Activated T-cell treated with anti-CD3 and anti-CD28 coated beads, Interleukin-2, amount 50 U/mL, for 4 hours (primary cell): ENCODE data around the gene OR5AK2. TPM values are rescaled to one million over a fixed set of nuclear protein-coding genes. Genes with fewer than 3 reads are reported as not detected.
"Not testable (repeated sequence)": the region's sequence is repeated elsewhere in the genome, so short reads cannot be mapped to it uniquely, and the experiment has no call there.

Experiments used
- ATAC-seq, 2 donors: fragments of 200-7000 bp; cut with Tn5 transposase; one replicate each; pipeline ENCODE4 v1.10.0; 2021
- DNase-seq: peaks from one replicate; pipeline ENCODE4 v3.0.0-alpha.2; 2020
- H3K27me3 Mint-ChIP-seq: one replicate; pipeline ENCODE4 v1.8.0; 2021; ENCODE audit warnings: low read depth, mixed read lengths
- H3K36me3 Mint-ChIP-seq: one replicate; pipeline ENCODE4 v1.8.0; 2022; ENCODE audit warnings: mixed read lengths; ENCODE audit not compliant: insufficient read depth
- H3K4me1 Mint-ChIP-seq: one replicate; pipeline ENCODE4 v1.8.0; 2021; ENCODE audit warnings: low read depth, mixed read lengths
- H3K4me3 Mint-ChIP-seq: one replicate; pipeline ENCODE4 v1.8.0; 2021; ENCODE audit warnings: mild to moderate bottlenecking, moderate library complexity, mixed read lengths
- H3K9me3 Mint-ChIP-seq: one replicate; pipeline ENCODE4 v1.8.0; 2021; ENCODE audit warnings: mixed read lengths
- total RNA-seq, 3 donors: library from RNA; stranded (reverse); gene quantifications; one replicate each; pipeline ENCODE4 v1.2.1, GENCODE V29; 2021

OR5AK2 gene
- not detected for total RNA-seq

- H3K9me3 Mint-ChIP-seq: peaks cover 4% of the 10 kb centered on the region
- no peaks in the 10 kb centered on the region for H3K36me3 Mint-ChIP-seq
- H3K4me3 Mint-ChIP-seq: no peak within 1 kb of the TSS
Measured at GRCh38 chr11:56988614-56989013, at the start of gene OR5AK2. Gene OR5AK2 (plus strand): TSS chr11:56988914. CDS start chr11:56988914, 0 bp downstream.

DNA sequence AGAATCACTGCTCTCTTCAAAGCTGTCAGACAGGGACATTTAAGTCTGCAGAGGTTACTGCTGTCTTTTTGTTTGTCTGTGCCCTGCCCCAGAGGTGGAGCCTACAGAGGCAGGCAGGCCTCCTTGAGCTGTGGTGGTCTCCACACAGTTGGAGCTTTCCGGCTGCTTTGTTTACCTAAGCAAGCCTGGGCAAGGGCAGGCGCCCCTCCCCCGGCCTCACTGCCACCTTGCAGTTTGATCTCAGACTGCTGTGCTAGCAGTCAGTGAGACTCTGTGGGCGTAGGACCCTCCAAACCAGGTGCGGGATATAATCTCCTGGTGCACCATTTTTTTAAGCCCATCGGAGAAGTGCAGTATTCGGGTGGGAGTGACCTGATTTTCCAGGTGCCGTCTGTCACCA lies 43.2 kb upstream of the OR5AK2 start:
- not testable (repeated sequence) for H3K36me3 Mint-ChIP-seq, H3K4me1 Mint-ChIP-seq

More at GRCh38 chr11:56988614-56989013, at the start of gene OR5AK2:
- Mint-ChIP-seq H3K27me3 (no peaks in the 10 kb centered on the region), H3K4me1 (no peaks in the 10 kb centered on the region)
- ATAC-seq (no peak), DNase-seq (no peak)

DNA sequence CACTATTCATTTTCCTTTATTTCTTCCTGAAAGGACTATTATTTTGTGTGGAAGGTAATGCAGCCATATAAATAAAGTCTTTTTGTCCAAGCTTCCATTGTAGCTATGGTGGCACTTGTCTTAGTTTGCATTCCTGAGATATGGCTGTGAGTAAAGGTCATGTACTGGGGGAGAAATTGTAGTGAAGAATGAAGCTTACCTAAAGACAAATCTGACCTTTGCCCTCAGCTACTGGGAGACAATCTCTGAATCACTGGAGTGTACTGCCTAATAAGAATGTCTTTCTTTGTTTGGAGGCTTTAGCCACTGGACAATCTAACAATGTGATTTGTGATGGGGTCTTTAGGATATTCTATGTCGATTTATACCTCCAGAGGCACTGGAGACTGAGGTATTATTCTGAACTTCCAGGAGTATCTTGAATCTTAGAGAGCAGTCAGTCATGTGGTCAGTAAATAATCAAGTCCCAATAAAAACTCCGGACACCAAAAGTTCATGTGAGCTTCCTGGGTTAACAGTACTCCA lies 39.7 kb upstream of the OR5AK2 start:
- H3K4me3 Mint-ChIP-seq: no peak overlapping the region
- no peaks in the 10 kb centered on the region for H3K36me3 Mint-ChIP-seq
- no peaks in the 10 kb centered on the region for H3K27me3 Mint-ChIP-seq
- peaks cover 27% of the 10 kb centered on the region for H3K9me3 Mint-ChIP-seq
- DNase-seq (no peak), ATAC-seq (no peak)
- H3K4me1 Mint-ChIP-seq: no peaks in the 10 kb centered on the region

More for the DNA sequence above, 43.2 kb upstream of the OR5AK2 start:
- not testable (repeated sequence) for ATAC-seq, H3K27me3 Mint-ChIP-seq, DNase-seq, H3K4me3 Mint-ChIP-seq
- H3K9me3 Mint-ChIP-seq: peaks cover 21% of the 10 kb centered on the region

- H3K9me3 Mint-ChIP-seq: peaks cover 22% of the 10 kb centered on the region
- no peak overlapping the region for H3K4me3 Mint-ChIP-seq
- ATAC-seq (no peak), DNase-seq (no peak)
- H3K36me3 Mint-ChIP-seq: no peaks in the 10 kb centered on the region
- no peaks in the 10 kb centered on the region for H3K27me3 Mint-ChIP-seq
- no peaks in the 10 kb centered on the region for H3K4me1 Mint-ChIP-seq
Measured at GRCh38 chr11:56950510-56950909, 38.2 kb upstream of the OR5AK2 start.

- ATAC-seq, H3K27me3 Mint-ChIP-seq, DNase-seq, H3K36me3 Mint-ChIP-seq, H3K4me3 Mint-ChIP-seq, H3K4me1 Mint-ChIP-seq: not testable (repeated sequence)
- H3K9me3 Mint-ChIP-seq: peaks cover 18% of the 10 kb centered on the region
Measured at GRCh38 chr11:56953907-56954306, 34.8 kb upstream of the OR5AK2 start.

DNA sequence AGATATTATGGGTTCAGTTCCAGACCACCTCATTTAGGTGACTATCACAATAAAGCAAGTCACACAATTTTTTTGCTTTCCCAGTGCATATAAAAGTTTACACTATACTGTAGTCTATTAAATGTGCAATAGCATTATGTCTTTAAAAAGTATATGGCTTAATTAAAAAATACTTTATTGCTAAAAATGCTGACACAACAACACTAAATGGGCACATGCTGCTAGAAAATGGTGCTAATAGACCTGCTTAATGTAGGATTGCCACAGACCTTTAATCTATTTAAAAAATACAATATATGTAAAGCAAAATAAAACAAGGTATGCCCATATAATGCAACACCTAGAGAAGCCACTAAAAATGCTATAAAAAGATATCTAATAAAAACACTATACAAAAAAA lies 27.1 kb upstream of the OR5AK2 start:
- Mint-ChIP-seq H3K27me3 (no peaks in the 10 kb centered on the region), H3K4me1 (no peaks in the 10 kb centered on the region), H3K9me3 (peaks cover 7% of the 10 kb centered on the region), H3K4me3 (no peak overlapping the region), H3K36me3 (no peaks in the 10 kb centered on the region)
- no peak for ATAC-seq
- no peak for DNase-seq

DNA sequence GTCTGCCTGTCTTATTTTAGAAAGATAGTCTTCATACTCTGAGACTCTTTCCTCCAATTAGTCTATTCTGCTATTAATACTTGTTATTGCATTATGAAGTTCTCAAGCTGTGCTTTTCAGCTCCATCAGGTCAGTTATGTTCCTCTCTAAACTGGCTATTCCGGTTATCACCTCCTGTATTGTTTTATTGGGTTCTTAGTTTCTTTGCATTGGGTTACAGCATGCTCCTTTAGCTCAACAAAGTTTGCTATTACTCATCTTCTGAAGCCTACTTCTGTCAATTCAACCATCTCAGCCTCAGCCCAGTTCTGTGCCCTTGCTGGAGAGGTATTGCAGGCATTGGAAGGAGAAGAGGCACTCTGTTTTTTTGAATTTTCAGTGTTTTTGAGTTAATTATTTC lies 21.0 kb upstream of the OR5AK2 start:
- Mint-ChIP-seq H3K4me3 (no peak overlapping the region), H3K9me3 (peaks cover 14% of the 10 kb centered on the region), H3K27me3 (no peaks in the 10 kb centered on the region), H3K4me1 (no peaks in the 10 kb centered on the region), H3K36me3 (no peaks in the 10 kb centered on the region)
- ATAC-seq: no peak
- no peak for DNase-seq

DNA sequence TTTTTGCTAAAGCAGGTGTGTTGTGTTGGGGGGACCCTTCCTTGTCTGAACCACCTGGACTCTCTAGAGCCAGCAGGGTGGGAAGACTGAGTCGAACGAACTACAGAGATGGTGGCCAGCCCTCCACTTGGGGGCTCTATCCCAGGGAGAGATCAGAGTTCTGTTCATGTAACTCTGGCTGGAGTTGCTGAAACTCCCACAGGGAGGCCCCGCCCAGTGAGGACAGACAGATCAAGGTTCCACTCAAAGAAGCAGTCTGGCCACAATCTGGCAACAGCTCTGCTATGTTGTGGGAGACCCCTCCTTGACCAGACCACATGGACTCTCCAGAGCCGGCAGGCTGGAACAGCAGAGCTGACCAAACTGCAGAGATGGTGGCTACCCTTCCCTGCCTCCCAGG lies 20.2 kb upstream of the OR5AK2 start:
- H3K4me1 Mint-ChIP-seq: no peaks in the 10 kb centered on the region
- DNase-seq (no peak), ATAC-seq (no peak)
- H3K4me3 Mint-ChIP-seq: no peak overlapping the region
- no peaks in the 10 kb centered on the region for H3K36me3 Mint-ChIP-seq
- H3K27me3 Mint-ChIP-seq: no peaks in the 10 kb centered on the region
- peaks cover 14% of the 10 kb centered on the region for H3K9me3 Mint-ChIP-seq

DNA sequence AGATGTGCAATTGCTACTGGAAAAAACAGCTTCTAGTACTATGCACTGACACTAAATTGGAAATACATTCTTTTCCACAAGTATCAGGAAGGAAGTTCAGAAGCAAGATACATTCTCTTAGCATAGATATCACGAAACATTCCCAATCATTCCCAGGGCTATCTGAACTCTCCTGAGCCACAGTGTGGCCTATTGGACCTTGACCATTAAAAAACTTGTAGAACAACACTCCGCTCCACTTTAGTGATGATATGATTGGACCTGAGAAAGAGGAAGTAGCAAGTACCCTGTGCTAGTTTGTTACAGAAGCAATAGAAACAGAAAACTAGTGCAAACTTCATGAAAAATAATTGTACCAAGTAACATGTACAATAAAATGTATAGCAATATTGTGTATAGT lies 11.4 kb upstream of the OR5AK2 start:
- Mint-ChIP-seq H3K27me3 (no peaks in the 10 kb centered on the region), H3K4me1 (no peaks in the 10 kb centered on the region), H3K4me3 (no peak overlapping the region), H3K9me3 (no peaks in the 10 kb centered on the region), H3K36me3 (no peaks in the 10 kb centered on the region)
- DNase-seq (no peak), ATAC-seq (no peak)

DNA sequence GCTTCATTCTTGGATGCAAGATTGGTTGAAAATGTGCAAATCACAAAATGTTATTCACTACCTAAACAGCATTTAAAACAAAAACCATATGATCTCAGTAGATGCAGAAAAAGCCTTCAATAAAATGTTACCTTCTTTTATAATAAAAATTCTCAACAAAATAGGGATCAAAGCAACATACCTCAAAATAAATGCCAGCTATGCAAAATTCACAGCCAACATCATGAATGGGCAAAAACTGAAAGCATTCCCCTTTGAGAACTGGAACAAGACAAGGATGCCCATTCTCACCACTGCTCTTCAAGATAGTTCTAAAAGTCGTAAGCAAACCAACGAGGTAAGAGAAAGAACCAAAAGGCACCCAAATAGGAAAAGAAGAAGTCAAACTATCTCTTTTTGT lies 2.0 kb downstream of the OR5AK2 start:
- no peak for DNase-seq

GRCh38 chr11:56994532-56994931 lies 5.8 kb downstream of the OR5AK2 start:
- peaks cover 26% of the 10 kb centered on the region for H3K9me3 Mint-ChIP-seq
- no peak for ATAC-seq
- no peak overlapping the region for H3K4me3 Mint-ChIP-seq
- DNase-seq: no peak
- no peaks in the 10 kb centered on the region for H3K36me3 Mint-ChIP-seq
- no peaks in the 10 kb centered on the region for H3K4me1 Mint-ChIP-seq
- no peaks in the 10 kb centered on the region for H3K27me3 Mint-ChIP-seq

More for the DNA sequence above, 2.0 kb downstream of the OR5AK2 start:
- Mint-ChIP-seq H3K9me3 (peaks cover 18% of the 10 kb centered on the region), H3K4me3 (no peak overlapping the region), H3K4me1 (no peaks in the 10 kb centered on the region), H3K27me3 (no peaks in the 10 kb centered on the region), H3K36me3 (no peaks in the 10 kb centered on the region)
- no peak for ATAC-seq

GRCh38 chr11:57001674-57002401 lies 13.1 kb downstream of the OR5AK2 start:
- H3K4me3 Mint-ChIP-seq: no peak overlapping the region
- DNase-seq: no peak

GRCh38 chr11:57008373-57008772 lies 19.7 kb downstream of the OR5AK2 start:
- Mint-ChIP-seq H3K27me3 (no peaks in the 10 kb centered on the region), H3K9me3 (peaks cover 4% of the 10 kb centered on the region), H3K36me3 (no peaks in the 10 kb centered on the region), H3K4me1 (no peaks in the 10 kb centered on the region), H3K4me3 (no peak overlapping the region)
- DNase-seq: no peak
- ATAC-seq: no peak

More at GRCh38 chr11:57001674-57002401, 13.1 kb downstream of the OR5AK2 start:
- Mint-ChIP-seq H3K9me3 (peaks cover 13% of the 10 kb centered on the region), H3K36me3 (no peaks in the 10 kb centered on the region), H3K4me1 (no peaks in the 10 kb centered on the region), H3K27me3 (no peaks in the 10 kb centered on the region)
- ATAC-seq: no peak

GRCh38 chr11:57015679-57016078 lies 27.0 kb downstream of the OR5AK2 start:
- Mint-ChIP-seq H3K4me3 (no peak overlapping the region), H3K4me1 (no peaks in the 10 kb centered on the region), H3K36me3 (no peaks in the 10 kb centered on the region), H3K9me3 (peaks cover 7% of the 10 kb centered on the region), H3K27me3 (no peaks in the 10 kb centered on the region)
- DNase-seq (no peak), ATAC-seq (no peak)

DNA sequence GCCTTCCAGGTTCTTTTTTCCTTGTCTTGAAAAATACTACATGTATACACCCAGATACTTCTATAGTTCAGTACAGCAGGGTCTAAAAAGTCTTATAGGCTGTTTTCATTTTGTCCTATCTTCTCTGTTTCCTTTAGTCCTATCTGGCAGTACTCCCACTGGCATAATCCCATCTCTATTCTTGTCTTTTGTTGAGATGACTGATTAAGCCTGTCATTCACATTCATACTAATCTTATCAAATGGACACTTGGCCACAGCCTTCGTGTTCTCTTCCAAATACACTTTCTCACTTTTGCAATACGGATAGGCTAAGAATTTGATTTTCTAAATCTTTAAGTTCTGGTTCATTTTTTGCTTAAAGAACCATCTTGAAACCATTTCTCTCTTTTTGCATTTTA lies 42.8 kb downstream of the OR5AK2 start:
- no peak for ATAC-seq
- Mint-ChIP-seq H3K36me3 (no peaks in the 10 kb centered on the region), H3K4me3 (no peak overlapping the region), H3K4me1 (no peaks in the 10 kb centered on the region), H3K27me3 (no peaks in the 10 kb centered on the region), H3K9me3 (peaks cover 3% of the 10 kb centered on the region)
- DNase-seq: no peak
